ENCODE data around the gene ACSL1. TPM values are rescaled to one million over a fixed set of nuclear protein-coding genes. Genes with fewer than 3 reads are reported as not detected.

The ACSL1 gene
- total RNA-seq, 1 donor from 2014 or later: 5.1 TPM

GRCh38 chr4:184848510-184848909, 22.7 kb upstream of the ACSL1 start:
- no peak overlapping the region for H3K4me3 ChIP-seq
- no peaks in the 10 kb centered on the region for H3K4me1 Mint-ChIP-seq
- H3K79me2 ChIP-seq (ENCODE audit: low read depth): no peaks in the 10 kb centered on the region
- no peak for DNase-seq (ENCODE audit: low spot score)
- H3K9ac ChIP-seq: no peak overlapping the region
- no peaks in the 10 kb centered on the region for H3K9me3 ChIP-seq (ENCODE audit: low read depth)
- H3K9me3 Mint-ChIP-seq: no peaks in the 10 kb centered on the region
- no peaks in the 10 kb centered on the region for H3K36me3 Mint-ChIP-seq
- no peak overlapping the region for H3K4me3 Mint-ChIP-seq
- no peaks in the 10 kb centered on the region for H3K36me3 ChIP-seq
- TF ChIP-seq EZH2phosphoT487 (IDR thresholded peaks at IDR 0.05) (no peak), EZH2 (IDR thresholded peaks at IDR 0.05) (no peak), CTCF (IDR thresholded peaks at IDR 0.05) (no peak)
- no peak overlapping the region for H3K4me2 ChIP-seq
- no peaks in the 10 kb centered on the region for H3K4me1 ChIP-seq
- no peaks in the 10 kb centered on the region for H3K27me3 Mint-ChIP-seq (ENCODE audit: insufficient read depth, low read depth)
- H4K20me1 ChIP-seq (ENCODE audit: low read depth): no peaks in the 10 kb centered on the region
- H3K27ac Mint-ChIP-seq: no peak overlapping the region
- H3K27me3 ChIP-seq: peaks cover 5% of the 10 kb centered on the region
- no peak overlapping the region for H2AFZ ChIP-seq (replicated peaks)
- no peaks in the 10 kb centered on the region for H3F3A ChIP-seq (ENCODE audit: low read depth)
- H3K27ac ChIP-seq: no peak overlapping the region

- Histone ChIP-seq H3F3A (ENCODE audit: low read depth) (no peaks in the 10 kb centered on the region), H3K79me2 (ENCODE audit: low read depth) (no peaks in the 10 kb centered on the region), H4K20me1 (ENCODE audit: low read depth) (no peaks in the 10 kb centered on the region), H3K4me1 (no peaks in the 10 kb centered on the region), H3K9me3 (ENCODE audit: low read depth) (no peaks in the 10 kb centered on the region), H3K4me2 (no peak overlapping the region), H3K9ac (no peak overlapping the region), H3K27ac (no peak overlapping the region), H2AFZ (replicated peaks) (no peak overlapping the region), H3K27me3 (peaks cover 5% of the 10 kb centered on the region), H3K36me3 (no peaks in the 10 kb centered on the region), H3K4me3 (no peak overlapping the region)
- Mint-ChIP-seq H3K4me1 (no peaks in the 10 kb centered on the region), H3K9me3 (no peaks in the 10 kb centered on the region), H3K27me3 (ENCODE audit: insufficient read depth, low read depth) (no peaks in the 10 kb centered on the region), H3K36me3 (no peaks in the 10 kb centered on the region), H3K4me3 (no peak overlapping the region), H3K27ac (no peak overlapping the region)
- DNase-seq (ENCODE audit: low spot score): no peak
- TF ChIP-seq EZH2phosphoT487 (IDR thresholded peaks at IDR 0.05): no peak
- no peak for TF ChIP-seq EZH2 (IDR thresholded peaks at IDR 0.05)
- TF ChIP-seq CTCF (IDR thresholded peaks at IDR 0.05): no peak
These were observed 20.8 kb upstream of the ACSL1 start for GRCh38 chr4:184846531-184846930.

DNA sequence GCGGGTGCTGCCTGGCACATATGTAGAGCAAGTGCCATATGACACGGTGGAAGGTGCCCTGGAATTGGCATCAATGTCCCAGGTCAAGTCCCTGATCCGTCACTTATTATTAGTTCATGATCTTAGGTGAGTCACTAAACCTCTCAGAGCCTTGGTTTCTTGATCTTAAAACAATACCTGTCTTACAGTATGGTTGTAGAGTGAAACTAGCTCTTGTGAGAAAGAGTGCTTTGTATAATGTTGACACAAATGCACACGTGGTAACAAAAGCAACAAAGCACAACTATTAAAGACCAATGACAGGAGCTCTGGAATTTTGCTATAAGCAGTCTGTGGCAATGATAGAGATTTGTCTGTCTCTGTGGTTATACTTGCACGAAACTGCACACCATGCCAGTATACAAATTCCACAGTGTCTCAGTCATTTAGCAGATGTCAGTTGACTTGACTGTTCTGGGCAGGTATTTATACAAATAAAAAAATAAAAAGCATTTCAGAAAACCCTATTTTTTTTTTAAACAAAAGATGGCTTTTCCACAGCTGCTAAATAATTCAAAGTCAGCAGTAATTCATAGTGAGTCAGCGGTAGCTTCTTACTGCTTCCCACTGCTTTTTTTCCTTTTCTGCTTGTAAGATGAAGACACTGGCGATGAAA, 19.7 kb upstream of the ACSL1 start:
- Mint-ChIP-seq H3K27ac (no peak overlapping the region), H3K4me3 (no peak overlapping the region), H3K27me3 (ENCODE audit: insufficient read depth, low read depth) (peaks cover 2% of the 10 kb centered on the region), H3K4me1 (no peaks in the 10 kb centered on the region), H3K36me3 (no peaks in the 10 kb centered on the region), H3K9me3 (no peaks in the 10 kb centered on the region)
- no peak for DNase-seq (ENCODE audit: low spot score)
- no peaks in the 10 kb centered on the region for H3K36me3 ChIP-seq
- H3K27me3 ChIP-seq: no peaks in the 10 kb centered on the region
- no peaks in the 10 kb centered on the region for H3K79me2 ChIP-seq (ENCODE audit: low read depth)
- H3K4me3 ChIP-seq: no peak overlapping the region
- H2AFZ ChIP-seq (replicated peaks): no peak overlapping the region
- H3K4me1 ChIP-seq: no peaks in the 10 kb centered on the region
- no peak overlapping the region for H3K9ac ChIP-seq
- TF ChIP-seq EZH2 (IDR thresholded peaks at IDR 0.05): no peak
- TF ChIP-seq EZH2phosphoT487 (IDR thresholded peaks at IDR 0.05): no peak
- no peak for TF ChIP-seq CTCF (IDR thresholded peaks at IDR 0.05)
- no peaks in the 10 kb centered on the region for H3F3A ChIP-seq (ENCODE audit: low read depth)
- H4K20me1 ChIP-seq (ENCODE audit: low read depth): no peaks in the 10 kb centered on the region
- H3K4me2 ChIP-seq: no peak overlapping the region
- H3K27ac ChIP-seq: no peak overlapping the region
- no peaks in the 10 kb centered on the region for H3K9me3 ChIP-seq (ENCODE audit: low read depth)
